Fibroblast of skin of left biceps (primary cell): ENCODE measurements around the gene PARD3B.

Source experiments
- DNase-seq, 2 experiments: peaks; one replicate each; pipeline ENCODE4 v3.0.0-alpha.2; 2013; ENCODE audit warnings: low read depth in 2 of 2

PARD3B gene

DNA sequence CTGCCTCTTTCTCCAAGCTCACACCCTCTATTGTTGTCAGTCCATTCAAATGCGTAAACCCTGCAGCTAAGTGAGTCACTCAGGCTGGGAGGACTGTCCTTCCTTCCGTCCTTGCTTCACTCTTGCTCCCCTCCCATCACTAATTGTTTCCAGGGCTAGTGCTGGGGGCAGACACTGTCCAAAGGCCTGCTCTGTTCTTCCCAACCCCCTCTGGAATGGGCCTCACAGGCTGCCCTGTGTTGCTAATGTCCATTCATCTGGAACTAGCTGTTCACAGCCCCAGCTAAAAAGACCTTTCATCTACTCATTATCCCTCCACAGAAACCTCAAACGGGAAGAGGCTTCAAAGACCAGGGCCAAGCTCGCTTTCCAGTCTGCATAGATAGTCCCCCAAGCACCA, 1105.2 kb downstream of the PARD3B start:
- no peak for DNase-seq

DNA sequence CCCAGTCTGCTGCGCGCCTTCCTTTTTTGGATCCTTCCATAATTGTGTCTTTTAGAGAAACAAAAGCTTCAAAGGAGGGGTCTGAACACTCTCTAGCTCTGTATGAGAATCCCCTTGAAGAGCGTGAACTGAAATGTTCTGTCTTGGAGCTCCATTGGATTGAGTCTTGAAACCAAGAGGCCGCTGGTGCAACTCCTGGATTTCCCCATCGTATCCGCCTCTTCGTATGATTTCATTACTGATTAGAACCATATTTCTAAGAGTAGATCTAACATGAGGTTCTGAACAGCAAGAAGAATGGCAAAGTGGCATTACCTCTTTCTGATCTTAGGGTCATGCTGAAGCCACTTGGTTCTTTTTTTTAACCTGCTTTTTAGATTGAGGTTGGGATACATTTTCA, 1105.7 kb downstream of the PARD3B start:
- no peak for DNase-seq

DNA sequence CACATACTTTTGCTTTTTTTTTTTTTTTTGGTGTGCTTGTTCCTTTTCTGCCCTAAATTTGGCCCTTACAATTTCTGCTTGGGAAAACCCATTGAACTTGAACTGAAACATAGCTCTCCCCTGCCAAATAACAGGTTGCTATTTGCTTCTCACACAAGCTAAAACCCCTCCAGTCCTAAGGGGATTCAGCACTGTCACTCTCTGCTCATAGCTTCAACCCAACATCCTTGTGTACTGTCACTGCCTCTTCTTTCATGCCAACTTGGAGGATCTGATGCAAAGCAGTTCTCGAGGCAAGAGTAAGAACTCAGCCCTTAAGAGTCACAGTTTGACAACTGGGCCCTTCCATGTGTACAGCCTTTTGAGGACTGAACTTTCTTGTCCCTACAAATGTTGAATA, 1106.4 kb downstream of the PARD3B start:
- DNase-seq, result no peak

DNA sequence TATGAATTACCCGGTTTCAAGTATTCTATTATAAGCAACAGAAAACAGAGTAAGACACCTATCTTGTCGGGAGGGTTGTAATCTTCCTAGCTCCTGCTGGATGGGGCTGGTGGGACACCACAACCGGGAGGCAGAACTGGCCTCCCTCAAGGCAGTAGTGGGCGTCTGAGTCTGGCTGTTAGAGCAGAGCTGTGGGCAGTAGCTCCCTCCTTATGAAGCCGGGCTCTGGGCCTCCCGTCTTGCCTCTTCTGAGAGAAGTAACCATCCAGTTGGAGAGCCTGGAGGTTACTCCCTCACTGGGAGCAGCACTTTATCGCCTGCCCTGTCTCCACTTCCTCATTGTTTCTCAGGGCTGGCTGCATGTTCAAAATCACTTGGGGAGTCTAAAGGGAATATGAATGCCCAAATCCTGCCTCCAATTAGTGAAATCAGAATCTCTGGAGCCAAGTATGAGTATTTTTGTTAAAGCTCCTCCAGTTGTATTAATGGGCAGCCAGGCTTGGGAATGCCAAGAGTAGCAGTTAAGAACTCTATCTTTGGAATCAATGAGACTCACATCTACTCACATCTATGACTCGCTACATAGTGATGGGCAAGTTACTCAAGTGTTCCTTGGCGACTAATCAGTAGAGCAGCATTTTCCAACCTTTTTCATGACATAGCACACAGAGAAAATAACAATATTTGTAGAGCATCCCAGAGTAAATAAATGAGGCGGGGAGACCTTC, 1109.8 kb downstream of the PARD3B start:
- DNase-seq, result peak; percentile 54 to 64

DNA sequence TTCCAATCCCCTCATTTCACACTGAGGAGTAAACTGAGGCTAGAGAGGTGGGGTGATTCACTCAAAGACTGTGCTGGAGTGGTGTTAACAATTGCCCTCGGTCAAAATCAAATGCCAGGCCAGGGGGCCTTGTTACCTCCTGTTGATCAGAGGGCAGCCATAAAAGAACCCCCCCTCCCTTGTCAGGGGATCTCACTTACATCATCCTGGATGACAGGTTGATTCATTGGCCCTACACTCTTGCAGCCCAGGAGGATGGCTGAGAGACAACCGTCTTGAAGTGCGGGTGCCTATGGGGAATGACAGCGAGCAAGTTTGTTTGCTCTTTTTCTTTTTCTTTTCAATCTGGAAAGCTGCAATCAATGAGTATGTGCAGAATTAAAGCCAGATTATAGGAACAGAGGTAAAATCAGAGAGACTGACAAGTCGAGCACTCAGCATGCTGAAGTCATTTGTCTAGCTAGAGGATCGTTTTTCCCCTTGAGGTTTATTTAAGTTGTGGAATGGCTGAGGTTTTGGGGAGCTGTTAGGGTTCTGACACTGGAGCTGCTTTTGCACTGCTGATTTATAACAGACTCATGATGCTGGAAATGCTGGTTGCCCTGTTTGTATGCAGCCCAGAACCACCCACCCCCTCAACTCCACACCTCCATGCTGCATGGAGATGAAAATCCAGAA, 1110.6 kb downstream of the PARD3B start:
- no peak for DNase-seq

DNA sequence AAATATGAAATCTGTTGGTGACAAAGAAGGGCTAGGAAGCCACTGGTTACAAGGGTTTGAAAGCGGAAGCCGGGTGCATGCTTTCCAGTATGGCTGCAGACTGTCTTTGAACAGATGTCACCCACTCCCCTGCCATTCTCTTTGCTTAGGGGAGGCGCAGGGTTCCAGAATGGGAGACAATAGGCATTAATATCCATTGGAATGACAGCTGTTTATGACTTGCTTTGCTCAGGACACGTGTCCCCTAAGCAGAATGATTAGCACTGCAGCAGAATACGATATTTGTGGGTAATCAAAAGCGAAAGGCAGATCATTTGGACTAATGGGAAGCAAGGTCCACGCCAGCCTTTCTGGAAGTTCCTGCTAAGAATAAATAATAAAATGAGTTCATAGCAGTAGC, 1111.2 kb downstream of the PARD3B start:
- DNase-seq, result no peak

DNA sequence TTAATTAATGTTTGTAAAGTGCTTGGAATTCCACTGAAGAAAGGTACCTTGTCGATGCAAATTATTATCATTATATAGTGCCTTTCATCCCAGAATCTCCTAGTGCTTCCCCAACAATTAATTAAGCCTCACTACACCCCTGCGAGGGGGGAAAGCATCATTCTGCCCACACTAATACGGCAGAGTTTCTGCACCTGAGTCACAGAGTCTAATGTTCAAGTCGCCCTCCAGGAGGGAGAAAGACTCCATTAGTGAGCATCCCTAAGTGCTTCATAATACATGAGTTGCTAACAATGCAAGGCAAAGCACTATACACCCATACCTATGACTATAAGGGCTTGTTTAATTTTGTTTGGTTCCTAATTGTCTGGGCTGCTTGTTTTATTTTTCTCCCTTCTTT, 1111.7 kb downstream of the PARD3B start:
- no peak for DNase-seq

DNA sequence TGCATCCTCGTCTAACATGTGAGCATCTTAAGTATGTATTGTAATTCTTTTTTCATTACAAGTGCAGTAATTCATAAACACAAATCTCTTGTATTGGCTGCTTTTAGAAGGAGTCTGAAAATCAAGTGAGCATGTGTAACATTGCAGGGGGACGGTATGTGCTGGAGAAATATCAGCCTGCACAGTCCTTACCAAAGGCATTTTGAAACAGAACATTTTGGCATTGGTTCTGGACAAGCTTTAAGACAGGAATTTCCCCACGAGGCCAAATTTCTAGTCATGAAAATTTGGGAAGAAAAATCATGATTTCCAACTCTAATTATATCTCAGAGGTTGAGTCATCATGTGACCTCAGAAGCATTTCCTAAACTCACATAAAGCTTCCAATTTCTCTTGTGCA, 1112.3 kb downstream of the PARD3B start:
- peak; percentile 93 to 94 for DNase-seq

DNA sequence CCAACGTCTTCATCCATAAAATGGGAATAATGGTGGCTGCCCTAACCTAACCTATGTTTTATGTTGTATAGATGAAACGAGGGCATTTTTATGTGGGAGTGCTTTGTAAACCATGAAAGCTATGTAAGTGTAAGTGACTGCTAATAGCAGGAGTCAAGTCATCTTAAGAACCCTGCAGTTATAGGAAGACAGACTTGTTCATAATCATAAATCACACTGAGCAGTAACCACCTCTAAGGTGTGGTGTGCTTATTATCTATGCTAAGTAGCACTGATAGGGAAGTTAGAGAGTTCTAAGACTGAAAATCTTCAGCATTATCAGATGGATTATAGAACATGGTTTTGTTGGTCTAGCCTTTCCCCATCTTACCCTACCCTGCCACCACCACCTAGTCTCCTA, 1112.8 kb downstream of the PARD3B start:
- DNase-seq, result no peak

DNA sequence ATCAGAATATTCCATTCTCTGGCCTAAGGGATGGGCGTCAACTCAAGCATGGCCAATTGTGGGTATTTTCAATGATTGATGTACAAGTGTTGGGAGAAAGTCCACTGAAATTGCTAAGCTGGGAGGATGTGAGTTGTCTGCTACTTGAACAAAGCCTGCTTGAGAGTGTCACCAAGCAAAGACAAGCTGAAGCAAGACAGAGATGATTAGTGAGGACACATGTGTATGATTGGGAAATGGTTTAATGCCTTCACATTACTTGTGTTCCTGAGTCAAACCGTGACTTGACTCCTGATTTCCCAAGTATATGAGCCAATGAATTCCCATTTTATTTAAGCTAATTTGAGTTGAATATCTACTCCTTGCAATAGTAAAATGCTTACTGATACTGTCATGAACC, 1113.3 kb downstream of the PARD3B start:
- DNase-seq, result no peak

DNA sequence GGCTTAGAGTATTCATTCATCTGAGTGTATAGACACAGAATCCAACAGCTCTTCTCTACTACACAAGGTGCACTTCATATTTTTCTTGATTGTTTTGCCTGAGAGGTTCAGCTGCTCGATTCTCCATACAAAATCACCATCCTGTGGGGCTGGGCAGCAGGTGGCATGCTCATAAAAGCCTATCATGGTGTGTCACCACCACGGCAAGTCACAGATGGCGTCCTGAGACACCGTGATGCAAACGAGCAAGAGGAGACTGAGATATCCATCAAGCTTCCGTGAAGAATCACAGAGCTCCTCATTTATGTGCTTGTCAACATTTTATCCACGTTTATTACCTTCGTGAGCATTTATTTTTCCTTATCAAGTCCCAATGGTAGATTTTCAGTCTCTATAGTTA, 1114.6 kb downstream of the PARD3B start:
- DNase-seq, result no peak

DNA sequence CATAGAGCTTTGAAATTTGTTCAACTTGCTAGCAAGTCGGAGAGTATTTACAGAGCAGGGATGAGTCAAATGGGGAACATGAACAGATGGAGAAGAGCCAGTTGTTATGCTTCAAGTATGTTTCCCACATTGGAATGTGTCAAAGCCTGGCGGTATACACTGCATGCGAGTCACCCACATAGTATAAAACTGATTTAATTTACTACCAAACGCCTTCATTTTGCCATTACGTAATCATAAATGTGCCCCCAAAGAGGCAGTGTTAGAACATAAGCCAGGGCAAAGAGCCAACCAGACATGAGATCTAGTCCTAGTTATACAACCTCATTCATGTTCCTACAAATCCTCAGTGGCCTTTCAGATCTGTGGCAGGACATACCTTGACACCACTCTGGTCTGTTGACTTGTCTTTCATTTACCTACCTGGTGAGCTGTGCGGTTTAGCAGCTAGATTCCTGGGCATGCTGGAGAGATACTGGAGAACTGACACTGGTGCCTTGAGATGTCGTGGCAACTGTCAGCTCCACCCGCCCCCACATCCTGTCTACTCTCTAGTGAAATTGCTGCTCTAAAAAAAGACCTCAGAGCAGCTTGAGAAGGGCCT, 1115.3 kb downstream of the PARD3B start:
- DNase-seq, result peak; percentile 96

DNA sequence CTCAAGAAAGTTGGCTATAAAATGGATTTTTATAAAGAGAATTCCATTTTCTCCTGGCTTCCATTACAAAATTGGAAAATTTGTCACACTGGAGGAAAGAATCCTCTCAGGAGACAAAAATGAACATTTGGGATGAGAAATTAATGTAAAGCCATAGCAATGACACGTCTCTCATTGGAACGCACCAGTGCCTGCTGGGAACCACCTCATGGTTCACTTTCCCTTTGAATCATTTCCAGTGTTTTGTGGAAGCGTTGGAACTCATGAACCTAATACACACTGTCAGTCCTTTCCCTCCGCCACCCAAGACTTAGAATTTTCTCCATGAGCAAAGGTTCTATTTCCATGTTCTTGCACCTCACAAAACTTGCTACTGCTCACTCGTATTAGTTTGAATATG, 1116.0 kb downstream of the PARD3B start:
- no peak for DNase-seq

DNA sequence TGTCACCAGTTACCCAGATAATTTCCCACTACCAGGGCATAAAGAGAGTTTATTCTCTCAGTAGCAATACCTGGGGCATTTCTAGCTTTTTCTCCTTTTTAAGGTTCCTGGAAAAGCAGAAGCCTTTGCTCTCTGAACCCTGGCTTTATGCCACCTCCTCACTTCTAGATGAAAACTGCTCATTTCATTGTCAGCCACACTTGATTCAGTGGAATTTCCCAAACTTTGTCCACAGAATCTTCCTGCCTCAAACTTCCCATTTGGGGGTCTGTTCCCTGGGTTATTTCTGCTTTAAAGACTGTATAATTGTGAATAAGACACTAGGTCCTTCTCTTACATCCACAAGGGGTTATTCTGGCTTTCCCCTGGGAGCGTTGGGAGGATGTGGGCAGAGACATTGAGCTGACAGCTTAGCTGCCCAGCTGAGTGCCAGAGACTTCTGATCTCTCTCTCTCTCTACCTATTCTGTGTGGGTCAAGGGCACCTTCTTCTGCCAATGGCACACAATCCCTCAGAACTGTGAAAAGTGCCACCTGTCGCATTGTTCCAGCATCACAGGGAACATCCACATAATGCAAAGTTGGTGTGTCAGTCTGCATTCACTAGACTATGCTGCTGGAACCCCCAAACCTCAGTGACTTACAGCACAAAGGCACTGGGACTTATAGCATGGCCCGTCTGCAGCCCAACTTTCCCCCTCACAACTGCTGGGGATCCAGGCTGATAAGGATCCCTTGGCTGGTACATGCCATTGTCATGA, 1117.1 kb downstream of the PARD3B start:
- no peak for DNase-seq

DNA sequence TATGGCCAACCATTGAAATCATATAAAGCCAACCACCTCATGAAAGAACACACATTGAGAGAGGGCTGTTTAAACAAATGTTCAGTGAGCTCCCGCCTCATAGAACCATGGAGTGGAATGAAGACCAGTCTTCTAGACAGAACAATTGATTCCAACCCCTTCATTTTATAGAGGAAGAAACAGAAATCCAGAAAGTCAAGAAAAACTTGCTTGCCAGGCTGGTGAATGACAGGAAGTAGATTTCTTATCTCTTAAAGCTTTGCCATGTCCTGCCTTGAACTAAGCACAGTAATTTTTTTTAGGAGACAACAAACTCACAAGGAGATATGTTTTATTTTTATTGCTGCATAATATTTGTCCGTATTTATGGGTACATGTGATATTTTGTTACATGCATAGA, 1120.5 kb downstream of the PARD3B start:
- DNase-seq, result no peak
